ENCODE results near the gene SMYD2.

GRCh38 chr1:214318356-214318755 is 37.4 kb downstream of the SMYD2 start:
- TF ChIP-seq SUZ12 (IDR thresholded peaks at IDR 0.05) = no peak
- no peak for TF ChIP-seq SP1 (IDR thresholded peaks at IDR 0.05)
- no peak for TF ChIP-seq HDGF (IDR thresholded peaks at IDR 0.05; ENCODE audit: borderline replicate concordance)
- TF ChIP-seq PKNOX1 (IDR thresholded peaks at IDR 0.05) = no peak
- TF ChIP-seq FOXM1 (IDR thresholded peaks at IDR 0.05; ENCODE audit: borderline replicate concordance) = no peak
- TF ChIP-seq FOXA1 (IDR thresholded peaks at IDR 0.05) = no peak
- TF ChIP-seq ARNT (IDR thresholded peaks at IDR 0.05) = no peak
- TF ChIP-seq ELF4 (IDR thresholded peaks at IDR 0.05) = no peak
- TF ChIP-seq TARDBP (IDR thresholded peaks at IDR 0.05) = no peak
- no peak for TF ChIP-seq BHLHE40 (IDR thresholded peaks at IDR 0.05; ENCODE audit: borderline replicate concordance)
- TF ChIP-seq FOXK2 (IDR thresholded peaks at IDR 0.05) = no peak
- TF ChIP-seq LEF1 (IDR thresholded peaks at IDR 0.05; ENCODE audit: borderline replicate concordance) = no peak
